HG02642 (cell line): Measurements from ENCODE around the gene PANX2.
"Not testable (repeated sequence)": the region's sequence is repeated elsewhere in the genome, so short reads cannot be mapped to it uniquely, and the experiment has no call there.

Experiments
- ATAC-seq: cut with Tn5 transposase; IDR thresholded peaks from one replicate; pipeline ENCODE4 v1.9.1; 2021; ENCODE audit warnings: mild to moderate bottlenecking; ENCODE audit not compliant: unreplicated experiment, poor library complexity

Gene PANX2

GRCh38 chr22:50170453-50171318 is at the start of gene PANX2:
PANX2 (plus strand) TSS chr22:50170731; CDS start chr22:50170731, 0 bp downstream.
- no peak for ATAC-seq

GRCh38 chr22:50121202-50121740 is 49.3 kb upstream of the PANX2 start:
- no peak for ATAC-seq

GRCh38 chr22:50123119-50123518 is 47.4 kb upstream of the PANX2 start:
- ATAC-seq, result no peak

- ATAC-seq, result no peak
These were observed 45.5 kb upstream of the PANX2 start for GRCh38 chr22:50125029-50125428.

- no peak for ATAC-seq
These were observed 41.3 kb upstream of the PANX2 start for GRCh38 chr22:50129121-50129736.

- no peak for ATAC-seq
These were observed 38.6 kb upstream of the PANX2 start for GRCh38 chr22:50131894-50132293.

- no peak for ATAC-seq
These were observed 36.0 kb upstream of the PANX2 start for GRCh38 chr22:50134481-50134880.

- ATAC-seq, result no peak
These were observed 33.9 kb upstream of the PANX2 start for GRCh38 chr22:50136581-50137015.

- ATAC-seq, result not testable (repeated sequence)
These were observed 33.3 kb upstream of the PANX2 start for GRCh38 chr22:50137277-50137676.

GRCh38 chr22:50138041-50138440 is 32.5 kb upstream of the PANX2 start:
- ATAC-seq, result no peak

GRCh38 chr22:50138988-50139387 is 31.5 kb upstream of the PANX2 start:
- no peak for ATAC-seq

GRCh38 chr22:50139843-50140415 is 30.6 kb upstream of the PANX2 start:
- ATAC-seq, result no peak

GRCh38 chr22:50140615-50141014 is 29.9 kb upstream of the PANX2 start:
- ATAC-seq, result no peak

- no peak for ATAC-seq
These were observed 29.1 kb upstream of the PANX2 start for GRCh38 chr22:50141462-50141861.

GRCh38 chr22:50141891-50142363 is 28.6 kb upstream of the PANX2 start:
- ATAC-seq, result no peak

GRCh38 chr22:50143096-50143495 is 27.4 kb upstream of the PANX2 start:
- no peak for ATAC-seq

GRCh38 chr22:50144005-50144614 is 26.4 kb upstream of the PANX2 start:
- no peak for ATAC-seq

GRCh38 chr22:50145721-50146438 is 24.7 kb upstream of the PANX2 start:
- ATAC-seq, result no peak

- no peak for ATAC-seq
These were observed 23.9 kb upstream of the PANX2 start for GRCh38 chr22:50146439-50147238.
